ENCODE results near the gene UBL4A.

UBL4A gene

DNA sequence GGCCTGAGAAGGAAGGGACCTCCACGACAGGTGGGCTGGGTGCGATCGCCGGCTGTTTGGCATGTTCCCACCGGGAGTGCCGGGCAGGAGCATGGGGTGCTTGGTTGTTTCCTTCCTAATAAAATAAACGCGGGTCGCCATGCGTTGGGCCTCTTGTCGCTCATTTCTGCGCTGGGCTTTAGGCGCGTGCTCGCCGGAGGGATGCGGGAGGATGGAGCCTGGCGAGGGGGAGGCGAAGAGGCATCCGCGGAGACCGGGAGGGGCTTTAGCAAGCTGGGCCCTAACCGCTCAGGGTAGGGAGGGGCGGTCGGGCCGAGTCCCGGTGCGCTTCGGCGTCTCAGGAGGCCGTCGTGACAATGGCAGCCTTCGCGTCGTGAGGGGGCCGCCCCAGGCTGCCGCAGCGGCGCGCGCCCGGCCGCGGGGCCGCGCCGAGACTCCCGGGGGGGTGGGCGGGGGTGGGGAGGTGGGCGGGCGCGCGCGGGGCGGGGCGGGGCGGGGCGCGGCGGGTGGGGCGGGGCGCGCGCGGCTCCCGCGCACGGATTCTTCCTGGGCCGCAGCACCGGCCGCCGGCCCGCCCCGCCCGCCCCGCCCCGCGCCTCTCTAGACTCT is 49.9 kb downstream of the UBL4A start:
- DNase-seq = peak; percentile 59

DNA sequence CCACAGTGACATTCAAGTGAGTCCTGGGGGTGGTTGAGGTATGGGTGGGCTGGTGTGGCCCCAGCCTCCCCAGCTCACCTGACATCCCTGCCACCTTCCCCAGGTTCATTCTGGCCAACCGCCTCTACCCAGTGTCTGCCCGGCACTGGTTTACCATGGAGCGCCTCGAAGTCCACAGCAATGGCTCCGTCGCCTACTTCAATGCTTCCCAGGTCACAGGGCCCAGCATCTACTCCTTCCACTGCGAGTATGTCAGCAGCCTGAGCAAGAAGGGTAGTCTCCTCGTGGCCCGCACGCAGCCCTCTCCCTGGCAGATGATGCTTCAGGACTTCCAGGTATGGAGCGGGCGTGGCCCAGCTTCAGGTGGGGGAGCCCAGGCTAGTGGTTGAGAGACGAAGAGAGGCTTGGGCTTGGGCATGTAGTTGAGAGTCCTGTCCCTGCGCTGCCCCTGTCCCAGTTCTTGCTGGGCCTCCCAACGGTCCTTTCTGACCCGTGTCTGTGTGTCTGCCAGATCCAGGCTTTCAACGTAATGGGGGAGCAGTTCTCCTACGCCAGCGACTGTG is 51.2 kb downstream of the UBL4A start:
- no peak for DNase-seq

DNA sequence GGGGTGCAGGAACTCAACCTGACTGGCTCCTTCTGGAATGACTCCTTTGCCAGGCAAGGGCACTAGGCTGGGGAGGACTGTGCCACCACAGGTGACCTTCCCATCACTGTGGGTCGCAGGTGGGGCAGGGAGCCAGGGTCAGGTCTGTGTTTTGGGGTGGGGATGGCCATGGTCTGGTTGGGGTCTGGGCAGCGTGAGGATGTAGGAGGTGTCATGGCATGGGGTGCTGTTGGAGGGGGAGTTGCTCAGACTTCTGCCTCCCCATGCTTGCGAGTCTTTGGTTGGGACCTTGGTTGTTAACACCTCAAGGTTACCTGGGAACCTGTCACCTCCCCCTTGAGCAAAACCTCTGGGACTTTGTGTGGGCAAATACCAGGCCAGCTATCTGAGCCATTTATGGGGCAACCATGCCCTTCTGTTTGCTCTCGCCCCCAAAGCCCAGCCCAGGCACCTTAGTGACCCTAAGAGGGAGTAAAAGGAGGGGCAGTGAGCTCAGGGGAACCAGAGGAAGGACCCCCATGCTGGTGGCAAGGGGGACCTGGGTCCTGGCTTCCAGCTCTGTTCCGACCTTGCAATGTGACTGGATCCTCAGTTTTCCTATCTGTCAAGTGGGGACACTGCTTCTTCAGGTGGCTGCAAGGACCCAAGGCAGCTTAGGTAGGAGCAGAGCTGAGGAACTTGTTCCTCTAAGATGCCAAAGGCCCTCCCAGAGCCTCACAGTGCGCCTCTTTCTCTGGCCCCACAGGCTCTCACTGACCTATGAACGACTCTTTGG is 51.8 kb downstream of the UBL4A start:
- no peak for DNase-seq
